Measurements from ENCODE around the gene TRPV2.

The TRPV2 gene

GRCh38 chr17:16415031-16415924 is at the start of gene TRPV2:
Gene TRPV2, plus strand, starts transcription at chr17:16415571. Its CDS starts 2,098 bp downstream, at chr17:16417669.
- peak; percentile 54 for DNase-seq (ENCODE audit: extremely low spot score)
- POLR2A ChIA-PET, result interaction anchor here (0.6 to 10.1 kb wide), 4 partner anchors 10 to 35 kb away, joined by 3 to 104 read pairs (median 4); partner anchors contain the start of gene UBB
- TF ChIP-seq SP1 (IDR thresholded peaks at IDR 0.05) (no peak), ZNF384 (IDR thresholded peaks at IDR 0.05) (no peak), CTBP1 (IDR thresholded peaks at IDR 0.05; ENCODE audit: borderline replicate concordance) (no peak)
- CTCF ChIA-PET, result interaction anchor here (0.6 to 1.4 kb wide), 4 partner anchors 12 to 52 kb away, joined by 3 to 13 read pairs (median 3); no protein-coding TSS in a partner anchor

GRCh38 chr17:16371742-16372141 is 43.6 kb upstream of the TRPV2 start:
- ChIA-PET POLR2A (interaction anchor here (1.7 kb wide), 1 partner anchor 9 kb away, joined by 17 read pairs; the partner anchor contains the start of gene UBB), CTCF (interaction anchor here (0.7 kb wide), 2 partner anchors 9 to 22 kb away, joined by 3 read pairs; partner anchors contain the start of gene UBB)
- TF ChIP-seq LEF1 (IDR thresholded peaks at IDR 0.05; ENCODE audit: borderline replicate concordance), result no peak

GRCh38 chr17:16374146-16374938 is 41.0 kb upstream of the TRPV2 start:
- POLR2A ChIA-PET, result interaction anchor here (1.3 to 2.5 kb wide), 3 partner anchors 10 to 64 kb away, joined by 3 to 9 read pairs (median 6); no protein-coding TSS in a partner anchor
- CTCF ChIA-PET, result interaction anchor here (0.6 to 2.8 kb wide), 2 partner anchors 11 to 25 kb away, joined by 4 to 10 read pairs; no protein-coding TSS in a partner anchor
- no peak for TF ChIP-seq FOXA1 (IDR thresholded peaks at IDR 0.05)
- no peak for TF ChIP-seq HDGF (IDR thresholded peaks at IDR 0.05; ENCODE audit: borderline replicate concordance)
- no peak for TF ChIP-seq TARDBP (IDR thresholded peaks at IDR 0.05)
- TF ChIP-seq NFRKB (IDR thresholded peaks at IDR 0.05), result no peak
- TF ChIP-seq LEF1 (IDR thresholded peaks at IDR 0.05; ENCODE audit: borderline replicate concordance), result no peak
- TF ChIP-seq L3MBTL2 (conservative IDR thresholded peaks at IDR 0.05), result no peak
- no peak for TF ChIP-seq CTBP1 (IDR thresholded peaks at IDR 0.05; ENCODE audit: borderline replicate concordance)
- no peak for TF ChIP-seq BHLHE40 (IDR thresholded peaks at IDR 0.05; ENCODE audit: borderline replicate concordance)
- TF ChIP-seq FOXM1 (IDR thresholded peaks at IDR 0.05; ENCODE audit: borderline replicate concordance), result no peak
- no peak for TF ChIP-seq ARNT (IDR thresholded peaks at IDR 0.05)
- TF ChIP-seq SP1 (IDR thresholded peaks at IDR 0.05), result no peak
- no peak for TF ChIP-seq PKNOX1 (IDR thresholded peaks at IDR 0.05)
- TF ChIP-seq FOXK2 (IDR thresholded peaks at IDR 0.05), result no peak
- no peak for TF ChIP-seq ELF4 (IDR thresholded peaks at IDR 0.05)
- no peak for TF ChIP-seq SUZ12 (IDR thresholded peaks at IDR 0.05)
- DNase-seq (ENCODE audit: extremely low spot score), result no peak

More at GRCh38 chr17:16371742-16372141, 43.6 kb upstream of the TRPV2 start:
- DNase-seq (ENCODE audit: extremely low spot score), result no peak

GRCh38 chr17:16377941-16378341 is 37.4 kb upstream of the TRPV2 start:
- no peak for DNase-seq (ENCODE audit: extremely low spot score)
- ChIA-PET CTCF (interaction anchor here (2.6 kb wide), 1 partner anchor 14 kb away, joined by 11 read pairs; no protein-coding TSS in a partner anchor), POLR2A (interaction anchor here (1.4 to 2.2 kb wide), 3 partner anchors 14 to 60 kb away, joined by 6 to 10 read pairs (median 10); partner anchors contain the start of gene CENPV)
- no peak for TF ChIP-seq BHLHE40 (IDR thresholded peaks at IDR 0.05; ENCODE audit: borderline replicate concordance)
- no peak for TF ChIP-seq SP1 (IDR thresholded peaks at IDR 0.05)
- TF ChIP-seq NFRKB (IDR thresholded peaks at IDR 0.05), result no peak
- TF ChIP-seq ARNT (IDR thresholded peaks at IDR 0.05), result no peak
- no peak for TF ChIP-seq PKNOX1 (IDR thresholded peaks at IDR 0.05)
- no peak for TF ChIP-seq TARDBP (IDR thresholded peaks at IDR 0.05)
- no peak for TF ChIP-seq ELF4 (IDR thresholded peaks at IDR 0.05)
- no peak for TF ChIP-seq LEF1 (IDR thresholded peaks at IDR 0.05; ENCODE audit: borderline replicate concordance)
- TF ChIP-seq FOXA1 (IDR thresholded peaks at IDR 0.05), result no peak
- no peak for TF ChIP-seq FOXM1 (IDR thresholded peaks at IDR 0.05; ENCODE audit: borderline replicate concordance)
- TF ChIP-seq SUZ12 (IDR thresholded peaks at IDR 0.05), result no peak
- TF ChIP-seq CTBP1 (IDR thresholded peaks at IDR 0.05; ENCODE audit: borderline replicate concordance), result no peak
- no peak for TF ChIP-seq L3MBTL2 (conservative IDR thresholded peaks at IDR 0.05)

GRCh38 chr17:16378636-16379282 is 36.6 kb upstream of the TRPV2 start:
- POLR2A ChIA-PET, result interaction anchor here (1.4 to 3.5 kb wide), 4 partner anchors 9 to 60 kb away, joined by 6 to 25 read pairs (median 10); partner anchors contain the start of gene CENPV
- CTCF ChIA-PET, result interaction anchor here (2.6 kb wide), 1 partner anchor 15 kb away, joined by 11 read pairs; no protein-coding TSS in a partner anchor
- no peak for TF ChIP-seq ELF4 (IDR thresholded peaks at IDR 0.05)
- DNase-seq (ENCODE audit: extremely low spot score), result no peak

GRCh38 chr17:16379654-16380053 is 35.7 kb upstream of the TRPV2 start:
- ChIA-PET CTCF (no interaction called here), POLR2A (interaction anchor here (1.7 to 3.5 kb wide), 4 partner anchors 10 to 59 kb away, joined by 10 to 25 read pairs (median 15); partner anchors contain the start of gene CENPV)
- no peak for TF ChIP-seq ZNF384 (IDR thresholded peaks at IDR 0.05)
- no peak for TF ChIP-seq HDGF (IDR thresholded peaks at IDR 0.05; ENCODE audit: borderline replicate concordance)
- TF ChIP-seq FOXM1 (IDR thresholded peaks at IDR 0.05; ENCODE audit: borderline replicate concordance), result no peak
- no peak for TF ChIP-seq ARNT (IDR thresholded peaks at IDR 0.05)
- no peak for TF ChIP-seq L3MBTL2 (conservative IDR thresholded peaks at IDR 0.05)
- TF ChIP-seq NFRKB (IDR thresholded peaks at IDR 0.05), result no peak
- no peak for TF ChIP-seq FOXA1 (IDR thresholded peaks at IDR 0.05)
- no peak for TF ChIP-seq SUZ12 (IDR thresholded peaks at IDR 0.05)
- TF ChIP-seq CTBP1 (IDR thresholded peaks at IDR 0.05; ENCODE audit: borderline replicate concordance), result no peak
- TF ChIP-seq ELF4 (IDR thresholded peaks at IDR 0.05), result no peak
- TF ChIP-seq PKNOX1 (IDR thresholded peaks at IDR 0.05), result no peak
- TF ChIP-seq BHLHE40 (IDR thresholded peaks at IDR 0.05; ENCODE audit: borderline replicate concordance), result no peak
- no peak for TF ChIP-seq SP1 (IDR thresholded peaks at IDR 0.05)
- TF ChIP-seq FOXK2 (IDR thresholded peaks at IDR 0.05), result no peak
- no peak for TF ChIP-seq LEF1 (IDR thresholded peaks at IDR 0.05; ENCODE audit: borderline replicate concordance)
- no peak for TF ChIP-seq TARDBP (IDR thresholded peaks at IDR 0.05)
- no peak for DNase-seq (ENCODE audit: extremely low spot score)

Measured in HEK293T (cell line).